ENCODE results near the gene NPAS3. TPM values are rescaled to one million over a fixed set of nuclear protein-coding genes. Genes with fewer than 3 reads are reported as not detected.

Gene NPAS3
- polyA plus RNA-seq, 2 of the 4 experiments (the other 2 are of a cell fraction), result not detected

GRCh38 chr14:33564774-33565630, 626.3 kb downstream of the NPAS3 start:
- DNase-seq (ENCODE audit: low read depth in 1 of 2, low spot score in 1 of 2) (no peak), ATAC-seq (no peak), FAIRE-seq (no peak)
- CTCF ChIA-PET, result interaction anchor here (0.6 to 0.7 kb wide), 2 partner anchors 20 to 81 kb away, joined by 3 to 4 read pairs; no protein-coding TSS in a partner anchor
- H3K4me3 ChIP-seq, result no peak overlapping the region
- TF ChIP-seq MAZ (IDR thresholded peaks at IDR 0.05; ENCODE audit: borderline replicate concordance, low read depth, low read length) (no peak), JUN (IDR thresholded peaks at IDR 0.05) (no peak), CTCF (IDR thresholded peaks at IDR 0.05) (no peak), KDM1A (IDR thresholded peaks at IDR 0.05; ENCODE audit: low read depth) (no peak), TFCP2L1 (CRISPR knock-in tag; IDR thresholded peaks at IDR 0.05) (no peak), ZNF302 (CRISPR knock-in tag; IDR thresholded peaks at IDR 0.05) (no peak), KDM5A (IDR thresholded peaks at IDR 0.05) (no peak), HEYL (CRISPR knock-in tag; IDR thresholded peaks at IDR 0.05) (no peak), ESRRA (IDR thresholded peaks at IDR 0.05; ENCODE audit: borderline replicate concordance, low read length) (no peak)
- no peak overlapping the region for H3K4me2 ChIP-seq
- POLR2A ChIA-PET, result no interaction called here
- H3K9me3 ChIP-seq, result no peaks in the 10 kb centered on the region
- H3K4me1 ChIP-seq, result no peaks in the 10 kb centered on the region
- no peak overlapping the region for H3K27ac ChIP-seq
- 9% methylated on average over 3 of the region's 3 CpGs for WGBS (ENCODE audit: missing lambda C conversion rate)

GRCh38 chr14:33566082-33566481, 627.4 kb downstream of the NPAS3 start:
- H3K9me3 ChIP-seq, result no peaks in the 10 kb centered on the region
- POLR2A ChIA-PET, result no interaction called here
- H3K4me2 ChIP-seq, result no peak overlapping the region
- H3K27ac ChIP-seq, result no peak overlapping the region
- FAIRE-seq, result no peak
- no peaks in the 10 kb centered on the region for H3K4me1 ChIP-seq
- TF ChIP-seq JUNB (IDR thresholded peaks at IDR 0.05), result no peak
- TF ChIP-seq CHD4 (IDR thresholded peaks at IDR 0.05; ENCODE audit: borderline replicate concordance), result no peak
- no peak for TF ChIP-seq ZFP36 (IDR thresholded peaks at IDR 0.05; ENCODE audit: borderline replicate concordance, partially characterized antibody)
- no peak for TF ChIP-seq MAZ (IDR thresholded peaks at IDR 0.05; ENCODE audit: borderline replicate concordance, low read depth, low read length)
- TF ChIP-seq HEYL (CRISPR knock-in tag; IDR thresholded peaks at IDR 0.05), result no peak
- no peak for TF ChIP-seq REST (IDR thresholded peaks at IDR 0.05)
- no peak for TF ChIP-seq ATOH8 (CRISPR knock-in tag; IDR thresholded peaks at IDR 0.05; ENCODE audit: low read depth)
- TF ChIP-seq KDM1A (IDR thresholded peaks at IDR 0.05; ENCODE audit: low read depth), result no peak
- no peak for TF ChIP-seq ESRRA (IDR thresholded peaks at IDR 0.05; ENCODE audit: borderline replicate concordance, low read length)
- no peak for TF ChIP-seq HDAC2 (IDR thresholded peaks at IDR 0.05)
- TF ChIP-seq BCL3 (IDR thresholded peaks at IDR 0.05), result no peak
- no peak for TF ChIP-seq NR3C1 (IDR thresholded peaks at IDR 0.05)
- no peak for TF ChIP-seq PHF8 (IDR thresholded peaks at IDR 0.05; ENCODE audit: borderline replicate concordance, low read depth)
- no peak for TF ChIP-seq EHF (CRISPR knock-in tag; IDR thresholded peaks at IDR 0.05)
- no peak for TF ChIP-seq GATA3 (IDR thresholded peaks at IDR 0.05; ENCODE audit: borderline replicate concordance)
- TF ChIP-seq POLR2A (IDR thresholded peaks at IDR 0.05; ENCODE audit: low read length), result no peak
- no peak for TF ChIP-seq FOSB (CRISPR knock-in tag; IDR thresholded peaks at IDR 0.05)
- TF ChIP-seq ZNF302 (CRISPR knock-in tag; IDR thresholded peaks at IDR 0.05), result no peak
- ATAC-seq, result no peak
- CTCF ChIA-PET, result interaction anchor here (0.7 kb wide), 1 partner anchor 80 kb away, joined by 3 read pairs; no protein-coding TSS in a partner anchor
- 26% methylated on average over 9 of the region's 9 CpGs for WGBS (ENCODE audit: missing lambda C conversion rate)
- no peak overlapping the region for H3K4me3 ChIP-seq
- no peak for DNase-seq (ENCODE audit: low read depth in 1 of 2, low spot score in 1 of 2)

Data from A549 (cell line).